ENCODE data around the gene TCOF1.

The TCOF1 gene

GRCh38 chr5:150325426-150325825, 32.1 kb upstream of the TCOF1 start:
- DNase-seq (ENCODE audit: low read depth) = no peak

- DNase-seq (ENCODE audit: low read depth) = no peak
Observed at GRCh38 chr5:150326707-150327106, 30.8 kb upstream of the TCOF1 start.

- DNase-seq (ENCODE audit: low read depth) = no peak
Observed at GRCh38 chr5:150327139-150327538, 30.4 kb upstream of the TCOF1 start.

DNA sequence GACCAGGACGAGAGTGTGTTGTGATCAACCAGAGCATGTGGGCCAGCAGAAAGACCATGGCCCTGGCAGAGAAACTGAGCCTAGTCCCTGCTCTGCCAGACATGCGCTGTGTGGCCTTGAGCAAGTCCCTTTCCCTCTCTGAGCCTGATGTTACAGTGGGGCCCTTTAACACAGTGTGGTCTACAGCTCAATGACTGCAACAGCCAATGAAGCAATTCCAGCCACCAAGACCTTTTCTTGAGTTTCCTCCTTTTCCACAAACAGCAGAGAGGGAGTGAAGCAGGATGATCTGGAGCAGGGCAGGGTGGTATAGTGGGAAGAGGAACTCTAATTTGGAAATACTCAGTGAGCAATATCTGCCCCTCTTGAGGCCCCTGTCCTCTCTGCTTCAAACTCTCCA, 29.0 kb upstream of the TCOF1 start:
- DNase-seq (ENCODE audit: low read depth) = no peak

DNA sequence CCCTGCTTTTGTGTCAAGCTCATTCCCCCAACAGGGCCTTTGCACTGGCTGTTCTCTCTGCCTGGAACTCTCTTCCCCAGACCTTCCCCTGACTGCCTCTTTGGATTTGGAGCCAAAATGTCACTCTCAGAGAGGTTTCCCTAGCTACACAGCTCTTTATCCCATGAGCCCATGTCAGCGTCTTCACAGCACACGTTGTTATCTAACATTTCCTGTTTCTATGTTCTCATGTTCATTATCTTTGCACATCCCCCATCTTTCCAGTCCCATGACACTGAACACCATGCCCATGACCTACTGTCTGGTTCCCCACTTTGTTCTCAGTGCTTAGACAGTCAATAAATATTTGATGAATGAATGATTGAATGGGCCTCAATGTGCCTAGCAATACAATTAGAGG, 28.5 kb upstream of the TCOF1 start:
- DNase-seq (ENCODE audit: low read depth) = no peak

DNA sequence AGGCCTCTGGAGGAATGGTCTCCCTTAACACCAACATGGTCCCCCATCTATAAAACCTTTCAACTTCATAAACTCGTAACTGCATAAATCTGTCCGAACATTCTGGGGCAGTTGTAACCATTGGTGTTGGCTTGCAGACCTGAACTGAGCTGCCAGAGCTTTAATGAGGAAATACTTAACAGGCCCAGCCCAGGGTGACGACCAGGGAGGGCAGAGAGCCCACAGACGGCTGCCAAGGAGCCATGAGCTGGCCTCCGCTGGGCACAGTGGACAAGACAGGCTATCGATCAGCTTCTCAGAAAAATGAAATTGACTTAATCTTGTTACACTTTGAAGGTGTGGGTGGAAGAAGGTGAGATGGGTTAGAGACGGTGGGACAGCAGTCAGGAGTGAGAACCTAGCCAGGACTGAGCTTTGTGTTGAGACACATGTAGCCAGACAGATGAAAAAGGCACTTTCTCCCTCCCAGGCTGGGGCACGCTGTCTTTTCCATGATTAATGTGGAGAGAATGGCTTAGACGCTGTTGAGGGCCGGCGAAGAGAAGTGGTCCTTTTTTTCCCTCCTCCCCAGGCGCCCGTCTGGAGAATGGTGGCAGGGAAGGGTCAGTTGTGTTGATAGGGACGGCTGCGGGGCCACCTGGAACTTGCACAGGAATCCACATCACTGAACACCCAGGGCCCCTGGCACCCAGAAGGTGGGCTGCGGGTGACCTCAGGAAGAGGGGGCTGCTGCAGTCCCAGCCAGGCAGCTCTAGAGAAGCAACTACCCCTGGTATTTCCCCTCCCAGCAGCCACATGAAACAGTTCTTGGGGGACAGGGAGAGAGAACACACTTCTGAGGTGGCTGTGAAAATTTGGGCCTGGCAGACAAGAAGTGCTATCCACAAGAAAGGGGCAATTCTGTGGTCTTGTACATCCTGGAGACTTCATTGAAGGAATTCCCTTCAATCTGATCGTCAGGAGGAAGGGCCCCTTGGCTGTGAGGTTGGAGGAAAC, 27.3 kb upstream of the TCOF1 start:
- no peak for DNase-seq (ENCODE audit: low read depth)

DNA sequence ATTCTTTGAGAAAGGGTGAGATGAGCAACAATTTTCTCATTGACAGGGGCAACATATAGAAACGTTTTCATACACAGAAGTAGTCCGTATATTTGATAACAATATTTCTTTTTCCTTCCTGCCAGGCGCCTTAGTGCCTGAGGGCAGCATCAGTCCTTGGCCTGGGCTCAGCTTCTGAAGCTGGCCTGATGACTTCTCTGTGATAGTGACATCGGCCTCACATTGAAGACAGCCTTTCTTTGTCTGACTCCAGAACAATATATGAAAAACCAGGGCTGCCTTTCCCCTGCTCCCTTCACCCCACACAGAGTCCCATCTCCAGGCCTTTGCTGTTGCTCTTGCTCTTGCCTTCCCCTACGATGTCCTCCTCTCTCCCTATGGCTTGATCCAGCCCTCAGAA, 24.1 kb upstream of the TCOF1 start:
- no peak for DNase-seq (ENCODE audit: low read depth)

DNA sequence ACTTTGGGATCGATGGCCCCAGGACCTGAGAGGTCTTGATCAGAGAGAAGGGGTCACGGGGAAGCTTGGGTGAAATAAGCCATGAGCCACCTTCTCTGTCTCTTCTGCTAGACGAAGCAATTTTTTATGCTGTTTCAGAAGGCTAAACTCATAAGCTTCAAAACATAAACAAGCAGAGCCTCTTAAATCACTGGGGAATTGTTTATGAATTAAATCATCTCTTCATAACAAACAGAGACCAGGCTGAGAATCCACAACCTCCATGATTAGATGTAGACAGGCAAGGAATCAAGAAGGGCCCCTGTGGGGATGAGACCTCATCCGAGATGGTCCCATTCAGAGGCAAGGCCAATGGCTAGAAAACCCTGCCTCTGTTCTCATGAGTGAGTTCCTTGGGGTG, 21.7 kb upstream of the TCOF1 start:
- DNase-seq (ENCODE audit: low read depth) = no peak

DNA sequence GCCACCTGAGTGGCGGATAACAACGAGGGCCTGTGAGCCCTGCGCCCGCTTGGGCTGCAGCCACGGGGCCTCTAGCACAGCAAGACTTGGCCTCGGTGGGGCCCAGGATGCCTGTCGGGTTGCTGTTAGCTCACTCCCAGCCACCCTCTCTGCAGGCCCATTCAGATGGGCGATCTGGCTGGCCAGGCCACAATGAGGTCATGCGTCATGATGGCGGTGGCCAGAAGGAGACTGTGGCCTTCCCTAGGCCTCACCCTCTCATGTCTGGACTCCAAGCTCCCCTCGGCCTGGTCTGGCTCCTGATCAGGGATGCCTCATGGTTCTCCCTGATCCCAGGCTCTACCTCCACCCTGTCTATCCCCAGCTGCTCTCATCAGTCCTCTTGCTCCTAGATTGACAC, 19.0 kb upstream of the TCOF1 start:
- DNase-seq (ENCODE audit: low read depth) = no peak

DNA sequence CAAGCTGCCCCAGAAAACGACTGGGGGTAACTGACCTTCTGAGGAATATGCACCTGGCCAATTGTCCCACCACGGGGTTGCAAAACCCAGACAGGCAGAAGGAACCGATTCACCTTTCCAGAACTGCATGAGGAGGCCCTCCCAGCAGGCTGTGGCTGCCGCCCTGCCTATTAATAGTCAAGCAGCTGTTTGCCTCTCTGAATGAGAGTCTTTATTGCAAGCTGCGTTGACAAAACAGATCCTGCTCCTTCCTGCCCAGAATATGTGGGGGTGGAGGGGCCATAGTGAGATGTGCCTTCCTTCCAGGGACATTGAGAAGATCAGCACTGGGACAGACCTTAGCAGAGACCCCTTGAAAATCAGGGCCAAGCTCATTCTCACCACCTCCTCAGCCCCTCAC, 18.3 kb upstream of the TCOF1 start:
- no peak for DNase-seq (ENCODE audit: low read depth)

- no peak for DNase-seq (ENCODE audit: low read depth)
Observed at GRCh38 chr5:150339841-150340240, 17.7 kb upstream of the TCOF1 start.

DNA sequence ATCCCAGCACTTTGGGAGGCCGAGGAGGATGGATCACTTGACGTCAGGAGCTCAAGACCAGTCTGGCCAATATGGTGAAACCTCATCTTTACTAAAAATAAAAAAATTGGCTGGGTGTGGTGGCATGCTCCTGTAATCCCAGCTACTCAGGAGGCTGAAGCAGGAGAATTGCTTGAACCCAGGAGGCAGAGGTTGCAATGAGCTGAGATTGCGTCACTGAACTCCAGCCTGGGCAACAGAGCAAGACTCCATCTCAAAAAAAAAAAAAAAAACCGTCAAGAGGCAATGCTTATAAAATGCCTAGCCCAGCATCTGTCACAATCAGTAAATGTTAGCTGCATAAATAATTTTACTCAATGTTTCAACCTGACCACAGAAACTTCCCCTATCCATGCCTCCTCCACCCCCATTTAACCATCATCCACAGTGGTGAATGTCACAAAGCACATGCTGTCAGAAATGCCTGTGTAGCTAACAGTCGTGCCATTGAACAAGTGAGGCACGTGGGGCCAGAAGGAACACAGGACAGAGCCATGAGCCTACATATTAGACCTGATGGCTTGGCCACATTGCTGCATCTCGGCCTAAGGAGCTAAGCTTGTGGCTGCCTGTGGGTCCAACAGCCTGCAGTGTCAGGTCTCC, 16.8 kb upstream of the TCOF1 start:
- DNase-seq (ENCODE audit: low read depth) = no peak

DNA sequence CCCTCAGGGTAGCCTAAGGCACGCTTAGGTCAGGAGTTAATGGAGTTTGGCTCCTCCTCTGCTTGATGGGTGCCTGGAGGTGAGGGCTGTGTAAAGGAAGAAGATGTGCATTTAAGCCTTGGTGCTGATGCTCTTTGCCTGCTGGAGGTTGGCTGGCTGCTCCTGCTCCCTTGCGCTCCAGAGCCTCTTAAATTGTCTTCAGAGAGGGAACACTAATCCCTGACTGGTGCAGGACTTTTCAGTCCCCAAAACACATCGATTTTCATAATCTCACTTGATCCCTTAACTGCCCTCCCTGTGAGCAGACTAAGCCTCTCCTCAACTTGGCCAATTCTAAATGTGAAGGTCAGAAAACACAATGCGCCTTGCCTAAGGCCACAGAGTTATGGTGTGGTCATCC, 16.2 kb upstream of the TCOF1 start:
- DNase-seq (ENCODE audit: low read depth) = no peak

DNA sequence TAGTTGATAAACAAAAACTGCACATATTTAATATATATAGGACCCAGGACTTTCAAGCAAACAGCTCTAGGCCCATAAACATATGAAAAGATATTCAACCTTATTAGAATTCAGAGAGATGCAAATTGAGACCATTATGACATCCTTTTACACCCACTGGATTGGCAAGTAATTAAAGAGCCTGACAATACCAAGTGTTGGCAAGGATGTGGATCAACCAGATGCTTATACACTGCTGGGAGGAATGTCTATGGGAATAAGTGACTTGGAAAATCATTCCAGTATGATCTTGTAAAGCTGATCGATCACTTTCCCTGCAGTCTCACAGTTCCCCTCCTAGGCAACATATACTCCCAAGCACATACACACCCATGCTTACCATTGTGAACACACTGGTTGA, 15.5 kb upstream of the TCOF1 start:
- no peak for DNase-seq (ENCODE audit: low read depth)

DNA sequence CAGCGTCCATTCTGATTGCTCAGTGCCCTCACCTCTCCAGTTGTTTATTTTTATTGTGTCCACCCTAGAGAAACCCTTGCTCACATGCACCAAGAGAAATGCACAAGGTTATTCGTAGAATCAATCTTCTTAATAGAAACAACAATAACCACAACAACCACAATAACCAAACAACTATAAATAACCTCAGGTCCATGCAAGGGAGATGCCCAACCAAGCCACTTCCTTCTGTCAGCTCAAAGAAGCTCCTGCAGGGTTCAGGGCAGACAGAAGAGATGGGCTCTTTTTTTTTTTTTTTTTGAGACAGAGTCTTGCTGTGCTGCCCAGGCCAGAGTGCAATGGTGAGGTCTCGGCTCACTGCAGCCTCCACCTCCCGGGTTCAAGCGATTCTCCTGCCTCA, 14.9 kb upstream of the TCOF1 start:
- DNase-seq (ENCODE audit: low read depth) = no peak

GRCh38 chr5:150343994-150344631, 13.4 kb upstream of the TCOF1 start:
- DNase-seq (ENCODE audit: low read depth) = no peak

GRCh38 chr5:150345716-150346115, 11.8 kb upstream of the TCOF1 start:
- no peak for DNase-seq (ENCODE audit: low read depth)

GRCh38 chr5:150346592-150346991, 10.9 kb upstream of the TCOF1 start:
- DNase-seq (ENCODE audit: low read depth) = no peak

GRCh38 chr5:150347003-150347402, 10.5 kb upstream of the TCOF1 start:
- DNase-seq (ENCODE audit: low read depth) = no peak

DNA sequence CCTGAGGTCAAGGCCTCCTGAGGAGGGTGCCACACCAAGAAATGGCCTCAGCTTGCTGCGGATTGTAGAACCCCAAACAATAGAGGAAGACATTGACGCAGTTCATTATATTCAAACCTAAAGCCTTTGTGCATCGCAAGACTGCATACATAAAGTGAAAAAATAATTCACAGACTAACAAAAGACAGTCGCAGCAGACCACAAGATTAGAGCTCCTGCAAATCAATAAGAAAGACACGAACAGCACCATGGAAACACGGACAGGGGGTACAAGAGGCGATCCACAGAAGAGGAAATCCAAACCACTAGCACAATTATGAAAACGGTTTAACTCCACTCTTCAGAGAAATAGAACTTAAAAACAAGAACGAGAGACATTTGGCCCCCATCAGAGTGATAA, 10.0 kb upstream of the TCOF1 start:
- DNase-seq (ENCODE audit: low read depth) = no peak

DNA sequence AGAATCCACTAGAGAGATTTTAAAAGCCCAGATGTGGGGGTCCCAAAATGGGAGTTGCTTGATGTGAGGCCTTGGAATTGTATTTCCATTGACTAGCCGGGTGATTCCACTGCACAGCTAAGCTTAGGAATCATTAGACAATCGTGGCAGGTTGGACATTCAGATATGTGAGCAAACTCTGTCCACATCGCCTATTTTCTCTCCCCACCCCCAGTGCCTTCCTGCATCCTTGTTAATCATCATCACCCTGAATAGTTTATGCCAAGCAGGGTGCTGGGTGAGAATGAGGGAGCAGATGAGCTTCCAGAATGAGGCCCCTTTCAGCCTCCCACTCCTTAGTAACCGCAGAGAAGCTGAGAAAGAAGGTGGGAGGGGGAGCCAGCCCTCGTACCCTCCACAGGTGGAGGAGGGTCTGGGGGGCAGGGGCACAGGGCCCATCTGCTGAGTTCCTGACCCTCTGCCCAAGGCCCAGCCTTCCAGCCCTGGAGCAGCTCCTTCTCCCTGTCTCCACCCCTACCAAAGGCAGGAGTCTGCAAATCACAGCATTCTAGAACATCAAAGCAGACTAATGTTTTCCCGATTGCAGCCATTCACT, 7.7 kb upstream of the TCOF1 start:
- DNase-seq (ENCODE audit: low read depth) = no peak

GRCh38 chr5:150350524-150351344, 6.8 kb upstream of the TCOF1 start:
- DNase-seq (ENCODE audit: low read depth) = peak; percentile 30
